ENCODE data around the gene KIAA0513. TPM values are rescaled to one million over a fixed set of nuclear protein-coding genes. Genes with fewer than 3 reads are reported as not detected.
"Not testable (repeated sequence)": the region's sequence is repeated elsewhere in the genome, so short reads cannot be mapped to it uniquely, and the experiment has no call there.

The KIAA0513 gene
- total and polyA plus RNA-seq, 2 donors (not counting 1 experiment from before 2014, with no cell fraction given): 1.1 to 2.1 TPM

- WGBS (ENCODE audit: insufficient coverage): 92% methylated on average over 7 of the region's 8 CpGs
- no peak overlapping the region for H3K4me3 ChIP-seq (ENCODE audit: control extremely low read depth in 1 of 5, extremely low read depth in 1 of 5, insufficient read depth in 1 of 5, low read depth in 2 of 5, low read length in 4 of 5)
- H3K27ac Mint-ChIP-seq: no peak overlapping the region
- no peak overlapping the region for H3K4me3 Mint-ChIP-seq
- peaks cover 0 to 19% (median 0%) of the 10 kb centered on the region in 4 experiments for H3K27me3 ChIP-seq (replicated peaks in 1 of 4; ENCODE audit: control extremely low read depth in 1 of 4, control insufficient read depth in 3 of 4, insufficient read depth in 4 of 4, low read length in 3 of 4)
- DNase-seq (no peak), ATAC-seq (ENCODE audit: low read depth) (no peak)
- H2AFZ ChIP-seq (ENCODE audit: insufficient read depth, low read depth, low read length, poor library complexity, severe bottlenecking): no peak overlapping the region
- ChIA-PET CTCF (no interaction called here), POLR2A (no interaction called here)
- no peaks in the 10 kb centered on the region for H3K79me2 ChIP-seq (ENCODE audit: control insufficient read depth, insufficient read depth, low read length)
- no peaks in the 10 kb centered on the region for H3K9me3 Mint-ChIP-seq (ENCODE audit: insufficient read depth)
- H3K27ac ChIP-seq (ENCODE audit: low read length in 2 of 2): no peak overlapping the region
- no peaks in the 10 kb centered on the region for H3K36me3 ChIP-seq (replicated peaks in 1 of 2; ENCODE audit: control extremely low read depth in 1 of 2, control insufficient read depth in 1 of 2, extremely low read depth in 1 of 2, insufficient read depth in 2 of 2, low read length in 1 of 2)
- H3K9ac ChIP-seq (ENCODE audit: low read length): no peak overlapping the region
- peaks cover 0 to 5% (median 0%) of the 10 kb centered on the region in 3 donors for H3K9me3 ChIP-seq (ENCODE audit: control extremely low read depth in 1 of 3, control insufficient read depth in 2 of 3, insufficient read depth in 1 of 3, low read length in 2 of 3)
- peaks cover 17% of the 10 kb centered on the region for H3K4me1 Mint-ChIP-seq
- peaks cover 27% of the 10 kb centered on the region for H3K27me3 Mint-ChIP-seq
- peaks cover 20 to 22% of the 10 kb centered on the region in 2 donors for H3K4me1 ChIP-seq (ENCODE audit: control insufficient read depth in 2 of 2, insufficient read depth in 2 of 2, low read length in 2 of 2)
- no peak overlapping the region for H3K4me2 ChIP-seq (replicated peaks; ENCODE audit: low read depth, low read length, poor library complexity, severe bottlenecking)
- TF ChIP-seq CTCF (IDR thresholded peaks at IDR 0.05) (no peak), EZH2 (IDR thresholded peaks at IDR 0.05; ENCODE audit: borderline replicate concordance, insufficient read depth, low read depth, low read length, poor library complexity, severe bottlenecking) (no peak)
- no peaks in the 10 kb centered on the region for H4K20me1 ChIP-seq (ENCODE audit: control insufficient read depth, insufficient read depth, low read length, poor library complexity, severe bottlenecking)
- intact Hi-C loops (cut with micrococcal nuclease): no loop called here
Measured at GRCh38 chr16:85051683-85052082, 24.1 kb downstream of the KIAA0513 start.

GRCh38 chr16:85052536-85052935 is 24.9 kb downstream of the KIAA0513 start:
- Histone ChIP-seq H3K4me2 (replicated peaks; ENCODE audit: low read depth, low read length, poor library complexity, severe bottlenecking) (no peak overlapping the region), H2AFZ (ENCODE audit: insufficient read depth, low read depth, low read length, poor library complexity, severe bottlenecking) (no peak overlapping the region), H3K27me3 (replicated peaks in 1 of 4; ENCODE audit: control extremely low read depth in 1 of 4, control insufficient read depth in 3 of 4, insufficient read depth in 4 of 4, low read length in 3 of 4) (peaks cover 0 to 15% (median 1%) of the 10 kb centered on the region in 4 experiments), H4K20me1 (ENCODE audit: control insufficient read depth, insufficient read depth, low read length, poor library complexity, severe bottlenecking) (no peaks in the 10 kb centered on the region), H3K79me2 (ENCODE audit: control insufficient read depth, insufficient read depth, low read length) (no peaks in the 10 kb centered on the region), H3K4me1 (ENCODE audit: control insufficient read depth in 2 of 2, insufficient read depth in 2 of 2, low read length in 2 of 2) (peaks cover 28 to 31% of the 10 kb centered on the region in 2 donors), H3K36me3 (replicated peaks in 1 of 2; ENCODE audit: control extremely low read depth in 1 of 2, control insufficient read depth in 1 of 2, extremely low read depth in 1 of 2, insufficient read depth in 2 of 2, low read length in 1 of 2) (no peaks in the 10 kb centered on the region), H3K9ac (ENCODE audit: low read length) (no peak overlapping the region), H3K4me3 (ENCODE audit: control extremely low read depth in 1 of 5, extremely low read depth in 1 of 5, insufficient read depth in 1 of 5, low read depth in 2 of 5, low read length in 4 of 5) (no peak overlapping the region), H3K9me3 (ENCODE audit: control extremely low read depth in 1 of 3, control insufficient read depth in 2 of 3, insufficient read depth in 1 of 3, low read length in 2 of 3) (peaks cover 0 to 5% (median 0%) of the 10 kb centered on the region in 3 donors), H3K27ac (ENCODE audit: low read length in 2 of 2) (no peak overlapping the region)
- CTCF ChIA-PET: no interaction called here
- 94% methylated on average over 5 of the region's 10 CpGs for WGBS (ENCODE audit: insufficient coverage)
- H3K9me3 Mint-ChIP-seq (ENCODE audit: insufficient read depth): no peaks in the 10 kb centered on the region
- TF ChIP-seq CTCF (IDR thresholded peaks at IDR 0.05) (no peak), EZH2 (IDR thresholded peaks at IDR 0.05; ENCODE audit: borderline replicate concordance, insufficient read depth, low read depth, low read length, poor library complexity, severe bottlenecking) (no peak)
- no peak overlapping the region for H3K4me3 Mint-ChIP-seq
- DNase-seq (no peak), ATAC-seq (ENCODE audit: low read depth) (no peak)
- H3K27me3 Mint-ChIP-seq: peaks cover 30% of the 10 kb centered on the region
- peaks cover 26% of the 10 kb centered on the region for H3K4me1 Mint-ChIP-seq
- H3K27ac Mint-ChIP-seq: no peak overlapping the region
- POLR2A ChIA-PET: no interaction called here
- intact Hi-C loops (cut with micrococcal nuclease): no loop called here

- H3K4me2 ChIP-seq (replicated peaks; ENCODE audit: low read depth, low read length, poor library complexity, severe bottlenecking); H3K4me3 Mint-ChIP-seq; H3K9me3 ChIP-seq (ENCODE audit: control extremely low read depth in 1 of 3, control insufficient read depth in 2 of 3, insufficient read depth in 1 of 3, low read length in 2 of 3); ATAC-seq (ENCODE audit: low read depth); H2AFZ ChIP-seq (ENCODE audit: insufficient read depth, low read depth, low read length, poor library complexity, severe bottlenecking); POLR2A ChIA-PET; H3K27ac ChIP-seq (ENCODE audit: low read length in 2 of 2); H3K27ac Mint-ChIP-seq; H3K4me3 ChIP-seq (ENCODE audit: control extremely low read depth in 1 of 5, extremely low read depth in 1 of 5, insufficient read depth in 1 of 5, low read depth in 2 of 5, low read length in 4 of 5); DNase-seq; H3K9ac ChIP-seq (ENCODE audit: low read length); H3K36me3 ChIP-seq (replicated peaks in 1 of 2; ENCODE audit: control extremely low read depth in 1 of 2, control insufficient read depth in 1 of 2, extremely low read depth in 1 of 2, insufficient read depth in 2 of 2, low read length in 1 of 2); H3K79me2 ChIP-seq (ENCODE audit: control insufficient read depth, insufficient read depth, low read length); H4K20me1 ChIP-seq (ENCODE audit: control insufficient read depth, insufficient read depth, low read length, poor library complexity, severe bottlenecking); H3K9me3 Mint-ChIP-seq (ENCODE audit: insufficient read depth); H3K27me3 ChIP-seq (replicated peaks in 1 of 4; ENCODE audit: control extremely low read depth in 1 of 4, control insufficient read depth in 3 of 4, insufficient read depth in 4 of 4, low read length in 3 of 4): not testable (repeated sequence)
- no CpG with 5 or more reads among the region's 3 CpGs for WGBS (ENCODE audit: insufficient coverage)
- CTCF ChIA-PET: interaction anchor here (0.8 kb wide), 1 partner anchor 27 kb away, joined by 3 read pairs; the partner anchor contains the start of gene KIAA0513
- peaks cover 38 to 41% of the 10 kb centered on the region in 2 donors for H3K4me1 ChIP-seq (ENCODE audit: control insufficient read depth in 2 of 2, insufficient read depth in 2 of 2, low read length in 2 of 2)
- Mint-ChIP-seq H3K4me1 (peaks cover 38% of the 10 kb centered on the region), H3K27me3 (peaks cover 18% of the 10 kb centered on the region)
- intact Hi-C loops (cut with micrococcal nuclease): loop anchor here (2.0 kb wide), 2 partner anchors 26 to 44 kb away; partner anchors contain the start of gene ZDHHC7
Measured at GRCh38 chr16:85054321-85054720, 26.7 kb downstream of the KIAA0513 start.
